Left lobe of liver (tissue), 2 donors: ENCODE data around the gene ACTR5. TPM values are rescaled to one million over a fixed set of nuclear protein-coding genes. Genes with fewer than 3 reads are reported as not detected.
A peak's percentile ranks its signal among the peaks of the same experiment; 100 is the strongest.
"Not testable (repeated sequence)": the region's sequence is repeated elsewhere in the genome, so short reads cannot be mapped to it uniquely, and the experiment has no call there.

Source experiments
- ATAC-seq: fragments of 200-7000 bp; cut with Tn5 transposase; one replicate; pipeline ENCODE4 v1.9.1; 2020; ENCODE audit warnings: mild to moderate bottlenecking, moderate library complexity
- DNase-seq: peaks from one replicate; pipeline ENCODE4 v3.0.0-alpha.2; 2020; ENCODE audit warnings: low spot score
- total RNA-seq: library from RNA; stranded (reverse); gene quantifications from one replicate; pipeline ENCODE4 v1.2.1, GENCODE V29; 2021
- donor health status: DM: no; HTN: no; CAD: no; lungs with moderate emphysema.
- donor health status: DM: no; HTN: yes; CAD: no.

Gene ACTR5
- total RNA-seq, 1 donor from 2014 or later, result 6.6 TPM

GRCh38 chr20:38764567-38765318, 16.5 kb downstream of the ACTR5 start:
- DNase-seq (no peak), ATAC-seq (peak; percentile 51)

- no peak for DNase-seq
Observed at GRCh38 chr20:38766071-38766470, 17.8 kb downstream of the ACTR5 start.

GRCh38 chr20:38769376-38770295, 21.4 kb downstream of the ACTR5 start:
- ATAC-seq, result no peak
- DNase-seq, result no peak

More at GRCh38 chr20:38766071-38766470, 17.8 kb downstream of the ACTR5 start:
- ATAC-seq, result peak; percentile 49

- peak; percentile 87 for DNase-seq
- peak; percentile 84 for ATAC-seq
Observed at GRCh38 chr20:38770546-38770945, 22.3 kb downstream of the ACTR5 start.

- ATAC-seq, result peak; percentile 5
- no peak for DNase-seq
Observed at GRCh38 chr20:38770970-38771369, 22.7 kb downstream of the ACTR5 start.

DNA sequence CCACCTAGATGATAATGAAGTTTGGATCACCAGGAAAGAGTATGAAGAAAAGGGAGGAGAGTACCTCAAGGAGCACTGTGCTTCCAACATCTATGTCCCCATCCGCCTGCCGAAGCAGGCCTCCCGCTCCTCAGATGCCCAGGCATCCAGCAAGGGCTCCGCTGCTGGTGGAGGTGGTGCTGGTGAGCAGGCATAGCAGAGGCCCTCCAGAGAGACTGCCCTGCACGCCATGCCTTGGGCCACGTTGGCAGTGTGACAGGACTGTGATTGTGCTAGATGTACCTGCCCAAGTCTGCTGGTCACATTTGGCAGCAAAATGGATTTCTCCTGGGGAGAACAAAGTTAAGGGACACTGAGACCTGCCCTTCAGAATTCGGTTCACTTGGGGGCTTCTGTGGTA, 23.4 kb downstream of the ACTR5 start:
- ATAC-seq (peak; percentile 47), DNase-seq (peak; percentile 56)

GRCh38 chr20:38774167-38774566, 25.9 kb downstream of the ACTR5 start:
- ATAC-seq (no peak), DNase-seq (no peak)

DNA sequence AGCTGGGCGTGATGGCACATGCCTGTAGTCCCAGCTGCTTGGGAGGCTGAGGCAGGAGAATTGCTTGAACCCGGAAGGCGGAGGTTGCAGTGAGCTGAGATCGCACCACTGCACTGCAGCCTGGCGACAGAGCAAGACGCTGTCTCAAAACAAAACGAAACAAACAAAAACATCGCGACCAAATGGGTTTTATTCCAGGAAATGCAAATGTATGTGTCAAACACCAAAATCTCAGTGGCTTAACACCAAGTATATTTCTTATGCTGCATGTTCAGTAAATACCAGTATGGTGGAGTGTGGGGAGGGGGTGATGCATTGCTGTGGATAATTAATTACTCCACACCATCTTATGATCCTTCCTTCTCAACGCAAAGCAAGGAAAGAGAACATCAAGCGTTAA, 28.1 kb downstream of the ACTR5 start:
- ATAC-seq (no peak), DNase-seq (no peak)

DNA sequence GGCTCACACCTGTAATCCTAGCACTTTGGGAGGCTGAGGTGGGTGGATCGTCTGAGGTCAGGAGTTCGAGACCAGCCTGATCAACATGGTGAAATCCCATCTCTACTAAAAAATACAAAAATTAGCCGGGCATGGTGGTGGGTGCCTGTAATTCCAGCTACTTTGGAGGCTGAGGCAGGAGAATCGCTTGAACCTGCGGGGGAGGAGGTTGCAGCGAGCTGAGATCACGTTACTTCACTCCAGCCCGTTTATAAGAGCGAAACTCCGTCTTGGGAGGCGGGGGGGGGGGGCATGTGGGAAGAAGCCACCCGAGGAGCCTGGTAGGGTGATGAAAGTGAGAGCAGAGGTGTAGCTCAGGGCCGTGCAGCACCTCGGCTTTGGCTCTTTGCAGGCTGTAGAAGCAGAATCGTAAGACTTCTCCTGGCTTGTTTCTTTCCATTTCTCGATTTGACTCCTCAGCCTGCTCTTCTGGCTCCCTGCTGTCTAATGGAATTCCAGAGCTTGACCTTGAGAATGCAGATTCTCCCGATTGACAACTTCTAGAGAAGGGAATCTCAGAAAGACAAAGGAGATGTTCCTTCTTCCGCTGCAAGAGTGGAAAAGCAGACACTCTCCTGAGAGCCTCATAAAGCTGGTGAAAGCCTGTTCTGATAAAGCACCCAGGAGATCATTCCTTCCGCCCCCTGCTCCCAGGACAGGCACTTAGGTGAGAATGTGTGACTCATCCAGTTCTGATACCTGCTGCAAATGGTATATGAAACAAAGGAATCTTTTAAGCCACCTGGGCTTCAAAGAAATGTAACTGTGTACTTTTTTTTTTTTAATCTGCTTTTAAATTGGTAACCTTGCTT, 31.2 kb downstream of the ACTR5 start:
- no peak for ATAC-seq

DNA sequence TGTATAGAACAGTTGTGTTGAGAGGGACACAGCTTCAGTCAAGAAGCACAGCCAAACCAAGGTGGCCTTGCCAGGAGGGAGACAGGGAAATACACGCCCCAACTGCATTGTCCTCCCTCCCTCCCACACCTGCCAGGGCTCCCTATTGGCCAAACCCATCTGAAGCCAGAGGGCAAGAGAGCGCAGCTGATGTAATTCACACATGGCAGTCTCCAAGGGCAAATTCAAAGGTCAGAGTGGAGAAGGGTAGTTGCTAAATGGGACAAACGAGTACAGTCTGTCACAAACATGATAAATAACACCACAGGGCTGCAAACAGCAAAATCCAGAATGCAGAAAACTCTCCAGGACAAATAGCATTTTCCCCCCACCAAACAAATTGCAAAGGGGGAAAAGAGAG, 34.0 kb downstream of the ACTR5 start:
- DNase-seq, result peak; percentile 92
- peak; percentile 97 for ATAC-seq

More for the DNA sequence above, 31.2 kb downstream of the ACTR5 start:
- DNase-seq, result no peak

GRCh38 chr20:38787870-38788269, 39.6 kb downstream of the ACTR5 start:
- DNase-seq (no peak), ATAC-seq (no peak)

DNA sequence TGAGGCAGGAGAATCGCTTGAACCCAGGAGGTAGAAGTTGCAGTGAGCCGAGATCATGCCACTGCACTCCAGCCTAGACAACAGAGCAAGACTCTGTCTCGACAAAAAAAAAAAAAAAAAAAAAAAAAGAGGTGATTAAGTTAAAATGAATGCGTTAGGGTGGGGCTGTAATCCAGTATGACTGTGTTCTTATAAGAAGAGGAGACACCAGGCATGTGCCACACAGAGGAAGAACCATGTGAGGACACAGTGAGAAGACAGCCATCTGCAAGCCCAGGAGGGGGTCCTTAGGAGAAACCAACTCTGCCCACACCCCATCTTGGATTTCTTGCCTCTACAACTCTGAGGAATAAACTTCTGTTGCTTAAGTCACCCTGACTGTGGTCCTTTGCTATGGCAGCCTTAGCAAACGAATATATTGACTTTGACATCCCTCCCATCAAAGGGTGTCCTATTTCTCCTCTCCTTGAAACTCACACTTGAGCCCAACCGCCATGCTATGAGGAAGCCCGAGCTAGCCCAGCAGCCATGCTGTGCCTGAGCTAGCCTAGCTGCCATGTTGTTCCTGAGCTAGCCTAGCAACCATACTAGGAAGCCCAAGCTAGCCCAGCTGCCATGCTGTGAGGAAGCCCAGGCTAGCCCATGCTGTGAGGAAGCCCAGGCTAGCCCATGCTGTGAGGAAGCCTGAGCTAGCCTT, 41.4 kb downstream of the ACTR5 start:
- no peak for DNase-seq
- no peak for ATAC-seq

DNA sequence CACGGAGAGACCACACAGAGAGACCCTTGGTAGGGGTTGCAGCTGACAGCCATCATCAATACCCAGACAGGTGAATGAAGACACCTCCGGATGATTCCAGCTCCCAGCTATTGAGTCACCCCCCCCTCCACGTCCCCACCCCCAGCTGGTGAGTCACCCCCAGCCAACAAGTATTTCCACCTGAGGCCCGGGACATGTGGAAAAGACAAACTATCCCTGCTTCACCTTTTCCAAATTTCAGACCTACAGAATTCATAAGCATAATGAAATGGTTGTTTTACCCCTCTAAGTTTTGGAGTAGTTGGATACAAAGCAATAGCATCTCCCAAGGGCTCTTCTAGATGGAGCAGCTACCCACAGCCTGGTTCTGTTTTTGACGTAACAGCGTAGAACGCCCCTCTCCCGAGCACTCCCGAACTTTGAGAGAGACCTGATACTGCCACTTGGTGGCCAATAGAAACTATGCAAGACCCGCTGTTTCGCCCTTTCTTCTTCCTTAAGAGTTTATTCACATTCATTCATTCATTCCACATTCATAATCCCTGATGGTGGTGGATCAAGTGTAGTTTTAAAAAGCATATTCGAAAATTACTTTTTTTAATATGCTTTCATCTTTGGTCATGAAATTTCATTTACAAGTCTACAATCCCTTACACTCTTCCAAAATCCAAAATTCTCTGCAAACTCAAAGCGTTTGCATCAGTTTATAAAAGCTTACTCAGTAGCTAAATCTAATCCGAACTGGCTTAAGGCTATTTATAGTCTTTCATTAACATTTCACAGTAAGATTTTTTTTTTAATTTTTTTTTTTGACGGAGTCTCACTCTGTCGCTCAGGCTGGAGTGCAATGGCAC, 42.2 kb downstream of the ACTR5 start:
- no peak for DNase-seq
- ATAC-seq, result peak; percentile 92

DNA sequence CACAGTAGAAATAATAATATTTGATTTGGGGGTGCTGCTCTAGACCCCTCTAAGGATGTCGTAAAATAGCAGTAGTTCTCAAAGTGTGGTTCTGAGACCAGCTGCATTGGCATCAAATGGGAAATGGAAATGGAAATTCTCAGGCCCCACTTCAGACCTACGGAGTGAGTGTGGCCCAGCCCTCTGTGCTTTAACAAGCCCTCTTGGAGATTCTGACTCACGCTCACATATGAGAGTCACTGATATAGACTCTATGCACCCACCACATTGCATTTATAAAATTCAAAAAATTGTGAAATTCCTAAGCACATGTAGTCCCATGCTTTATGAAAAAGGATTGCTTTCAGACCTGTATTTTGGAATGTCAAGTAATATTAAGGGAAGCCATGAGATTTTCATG, 43.0 kb downstream of the ACTR5 start:
- no peak for ATAC-seq
- DNase-seq, result no peak

DNA sequence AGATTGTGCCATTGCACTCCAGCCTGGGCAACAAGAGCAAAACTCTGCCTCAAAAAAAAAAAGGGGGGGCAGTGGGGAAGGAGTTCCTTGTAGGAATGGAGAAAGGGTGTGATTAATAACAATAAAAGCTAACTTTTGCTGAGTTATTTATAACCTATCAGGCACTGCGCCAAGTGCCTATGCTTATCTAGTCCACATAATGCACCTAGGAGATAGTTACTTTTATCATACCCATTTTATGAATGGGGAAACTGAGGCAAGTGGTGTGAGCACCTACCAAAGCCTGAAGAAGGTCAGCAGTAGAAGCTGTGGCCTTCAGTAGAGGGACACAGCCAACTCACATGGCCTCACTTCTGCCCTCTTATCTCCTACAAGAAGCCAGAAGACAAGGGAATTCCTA, 43.7 kb downstream of the ACTR5 start:
- ATAC-seq (no peak), DNase-seq (no peak)

DNA sequence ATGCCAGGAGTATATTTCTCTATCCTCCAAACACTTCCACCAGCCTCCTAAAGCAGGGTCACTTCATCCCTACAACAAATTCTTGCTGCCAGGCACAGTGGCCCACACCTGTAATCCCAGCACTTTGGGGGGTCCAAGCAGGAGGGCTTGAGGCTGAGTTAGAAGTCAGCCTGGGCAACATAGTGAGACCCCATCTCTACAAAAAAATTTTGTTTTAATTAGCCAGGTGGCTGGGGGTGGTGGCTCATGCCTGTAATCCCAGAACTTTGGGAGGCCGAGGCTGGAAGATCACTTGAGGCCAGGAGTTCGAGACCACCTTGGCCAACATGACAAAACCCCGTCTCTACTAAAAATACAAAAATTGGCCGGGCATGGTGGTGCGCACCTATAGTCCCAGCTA, 45.8 kb downstream of the ACTR5 start:
- not testable (repeated sequence) for DNase-seq, ATAC-seq

GRCh38 chr20:38798266-38798665, 50.0 kb downstream of the ACTR5 start:
- ATAC-seq, result no peak

GRCh38 chr20:38799203-38799602, 50.9 kb downstream of the ACTR5 start:
- ATAC-seq (no peak), DNase-seq (no peak)

More at GRCh38 chr20:38798266-38798665, 50.0 kb downstream of the ACTR5 start:
- no peak for DNase-seq

GRCh38 chr20:38800882-38801281, 52.6 kb downstream of the ACTR5 start:
- ATAC-seq, result no peak
- no peak for DNase-seq
